Suprapubic skin (tissue), 4 donors: ENCODE measurements around the gene COG5.

Experiments
- EP300 ChIP-seq: sonication (generic); formaldehyde crosslinking; IDR thresholded peaks from one replicate; pipeline ENCODE4 v1.6.1; 2017; ENCODE audit warnings: antibody characterized with exemption
- POLR2A ChIP-seq, 2 donors: fragments of 450-650 bp; IDR thresholded peaks; one replicate each; pipeline ENCODE4 v1.6.1; 2017; ENCODE audit warnings: antibody characterized with exemption in 2 of 2, mild to moderate bottlenecking in 2 of 2, moderate library complexity in 2 of 2
- POLR2AphosphoS5 ChIP-seq, 3 donors: sonication (generic); formaldehyde crosslinking; IDR thresholded peaks; one replicate each; pipeline ENCODE4 v1.6.1; 2017; ENCODE audit warnings: antibody characterized with exemption in 3 of 3
- TF ChIP-seq, protein P1 (sequence below), 2 donors: fragments of 200-600 bp in 1 of 2; fragments of 450-650 bp in 1 of 2; sonication (generic) in 1 of 2; IDR thresholded peaks; one replicate each; pipeline ENCODE4 v1.5.1; 2016 to 2019; ENCODE audit warnings: antibody characterized with exemption in 2 of 2, mild to moderate bottlenecking in 1 of 2, moderate library complexity in 1 of 2

GRCh38 chr7:107499731-107500130 is 64.0 kb downstream of the COG5 start:
- TF ChIP-seq POLR2A (IDR thresholded peaks at IDR 0.05) (no peak), POLR2AphosphoS5 (IDR thresholded peaks at IDR 0.05) (no peak), EP300 (no peak)
- TF ChIP-seq, protein P1, sequence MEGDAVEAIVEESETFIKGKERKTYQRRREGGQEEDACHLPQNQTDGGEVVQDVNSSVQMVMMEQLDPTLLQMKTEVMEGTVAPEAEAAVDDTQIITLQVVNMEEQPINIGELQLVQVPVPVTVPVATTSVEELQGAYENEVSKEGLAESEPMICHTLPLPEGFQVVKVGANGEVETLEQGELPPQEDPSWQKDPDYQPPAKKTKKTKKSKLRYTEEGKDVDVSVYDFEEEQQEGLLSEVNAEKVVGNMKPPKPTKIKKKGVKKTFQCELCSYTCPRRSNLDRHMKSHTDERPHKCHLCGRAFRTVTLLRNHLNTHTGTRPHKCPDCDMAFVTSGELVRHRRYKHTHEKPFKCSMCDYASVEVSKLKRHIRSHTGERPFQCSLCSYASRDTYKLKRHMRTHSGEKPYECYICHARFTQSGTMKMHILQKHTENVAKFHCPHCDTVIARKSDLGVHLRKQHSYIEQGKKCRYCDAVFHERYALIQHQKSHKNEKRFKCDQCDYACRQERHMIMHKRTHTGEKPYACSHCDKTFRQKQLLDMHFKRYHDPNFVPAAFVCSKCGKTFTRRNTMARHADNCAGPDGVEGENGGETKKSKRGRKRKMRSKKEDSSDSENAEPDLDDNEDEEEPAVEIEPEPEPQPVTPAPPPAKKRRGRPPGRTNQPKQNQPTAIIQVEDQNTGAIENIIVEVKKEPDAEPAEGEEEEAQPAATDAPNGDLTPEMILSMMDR (IDR thresholded peaks at IDR 0.05): no peak
